DND-41 (cell line): ENCODE data around the gene SIPA1L2.
"Not testable (repeated sequence)": the region's sequence is repeated elsewhere in the genome, so short reads cannot be mapped to it uniquely, and the experiment has no call there.

Experiments used
- ATAC-seq: fragments of 200-7000 bp; cut with Tn5 transposase; 3 replicates; pipeline ENCODE4 v1.9.1; 2021; ENCODE audit warnings: low read depth; ENCODE audit not compliant: insufficient read depth
- DNase-seq: peaks from one replicate; pipeline ENCODE4 v3.0.0-alpha.2; 2020
- H2AFZ ChIP-seq: 2 replicates; pipeline ENCODE4 v1.6.0; 2012; ENCODE audit warnings: low read depth, low read length
- H3K27ac ChIP-seq: 2 replicates; pipeline ENCODE4 v1.5.1; 2012; ENCODE audit warnings: low read length, inconsistent platforms
- H3K27me3 ChIP-seq: fragments of 200-600 bp; sonication (generic); 2 replicates; pipeline ENCODE4 v1.6.0; 2012; ENCODE audit warnings: low read length, mild to moderate bottlenecking, inconsistent platforms; ENCODE audit not compliant: insufficient read depth, poor library complexity
- H3K36me3 ChIP-seq: 2 replicates; pipeline ENCODE4 v1.5.1; 2012; ENCODE audit warnings: low read length, inconsistent platforms; ENCODE audit not compliant: insufficient read depth
- H3K4me1 ChIP-seq: 2 replicates; pipeline ENCODE4 v1.5.1; 2012; ENCODE audit warnings: mild to moderate bottlenecking, low read length; ENCODE audit not compliant: insufficient read depth
- H3K4me2 ChIP-seq: 2 replicates; pipeline ENCODE4 v1.6.0; 2012; ENCODE audit warnings: mild to moderate bottlenecking, moderate library complexity, low read length, inconsistent platforms; ENCODE audit not compliant: insufficient read depth
- H3K4me3 ChIP-seq, 2 experiments: fragments of 200-600 bp in 1 of 2; shearing (Covaris generic) in 1 of 2; 2 replicates each; pipeline ENCODE4 v1.5.1; 2012 to 2016; ENCODE audit warnings: inconsistent platforms in 2 of 2, low read length in 2 of 2, mild to moderate bottlenecking in 2 of 2, low read depth in 1 of 2, moderate library complexity in 1 of 2
- H3K79me2 ChIP-seq: 2 replicates; pipeline ENCODE4 v1.6.0; 2012; ENCODE audit warnings: low read length, inconsistent platforms; ENCODE audit not compliant: insufficient read depth
- H3K9ac ChIP-seq: 2 replicates; pipeline ENCODE4 v1.6.0; 2012; ENCODE audit warnings: low read depth, mild to moderate bottlenecking, inconsistent platforms, low read length, moderate library complexity
- H3K9me3 ChIP-seq: 2 replicates; pipeline ENCODE4 v1.5.1; 2012; ENCODE audit warnings: low read length, moderate library complexity, mild to moderate bottlenecking, inconsistent platforms; ENCODE audit not compliant: insufficient read depth, severe bottlenecking
- H4K20me1 ChIP-seq: 2 replicates; pipeline ENCODE4 v1.6.0; 2012; ENCODE audit warnings: low read length; ENCODE audit not compliant: insufficient read depth
- CTCF ChIP-seq: IDR thresholded peaks from 2 replicates; pipeline ENCODE4 v1.5.1; 2012; ENCODE audit warnings: borderline replicate concordance, low read length, moderate library complexity, mild to moderate bottlenecking; ENCODE audit not compliant: poor library complexity, severe bottlenecking; ENCODE audit errors: extremely low read depth
- EZH2 ChIP-seq: IDR thresholded peaks from 3 replicates; pipeline ENCODE4 v1.6.1; 2012; ENCODE audit warnings: borderline replicate concordance, low read depth, mild to moderate bottlenecking, moderate library complexity, low read length, inconsistent platforms; ENCODE audit not compliant: severe bottlenecking

The SIPA1L2 gene

DNA sequence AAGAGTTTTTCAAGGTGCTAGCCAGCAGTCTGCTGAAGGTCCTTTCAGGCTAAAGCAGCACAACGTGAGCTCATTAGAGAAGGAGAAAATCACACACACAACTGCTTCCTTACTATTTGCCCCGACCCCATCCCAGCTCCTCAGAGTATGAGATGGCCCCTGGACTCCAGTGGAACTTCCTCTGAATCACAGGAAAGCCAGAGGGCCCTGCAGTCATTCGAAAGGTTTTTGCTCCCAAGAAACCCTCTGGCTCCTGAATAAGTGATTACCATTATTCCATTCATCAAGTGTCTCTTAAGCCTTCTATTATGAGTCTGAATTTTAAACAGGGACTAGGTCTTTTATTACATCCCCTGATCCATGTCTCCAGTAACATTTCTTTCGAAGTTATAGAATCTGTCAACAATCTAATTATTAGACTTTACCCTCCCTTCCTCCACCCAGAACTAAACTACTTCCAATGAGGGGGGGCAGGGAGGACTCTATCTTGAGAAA, 14.6 kb downstream of the SIPA1L2 start:
- Histone ChIP-seq H3K4me2 (no peak overlapping the region), H3K36me3 (no peaks in the 10 kb centered on the region), H4K20me1 (0 out of 2 replicates have a peak, but pooled peaks cover 3% of the 10 kb centered on the region), H3K4me1 (no peaks in the 10 kb centered on the region), H2AFZ (no peak overlapping the region), H3K27ac (no peak overlapping the region), H3K27me3 (no peaks in the 10 kb centered on the region), H3K79me2 (peaks cover 12% of the 10 kb centered on the region), H3K9me3 (no peaks in the 10 kb centered on the region), H3K9ac (no peak overlapping the region), H3K4me3 (no peak overlapping the region)
- ATAC-seq (no peak), DNase-seq (no peak)
- TF ChIP-seq EZH2 (no peak), CTCF (no peak)

DNA sequence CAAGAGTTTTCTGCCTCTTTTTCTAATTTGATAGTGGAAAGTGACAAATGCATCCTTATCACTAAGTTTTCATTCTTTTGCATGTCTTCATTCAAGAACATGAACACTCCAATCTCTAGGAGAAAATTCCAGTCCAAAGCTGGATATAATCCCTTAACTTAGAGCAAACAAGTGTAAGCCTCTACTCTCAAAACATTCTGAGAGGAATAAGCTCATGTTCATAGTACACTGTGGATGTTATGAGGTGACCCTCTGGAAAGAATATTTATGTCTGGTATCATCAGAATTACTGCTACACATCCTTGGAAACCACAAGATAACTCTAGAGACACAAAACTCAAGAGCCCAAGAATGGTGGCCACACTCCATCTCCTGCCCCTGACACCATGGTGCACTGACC, 15.1 kb downstream of the SIPA1L2 start:
- peaks cover 8% of the 10 kb centered on the region for H3K79me2 ChIP-seq
- no peak overlapping the region for H3K27ac ChIP-seq
- H4K20me1 ChIP-seq: 0 out of 2 replicates have a peak, but pooled peaks cover 3% of the 10 kb centered on the region
- no peaks in the 10 kb centered on the region for H3K36me3 ChIP-seq
- H3K4me3 ChIP-seq: no peak overlapping the region
- no peaks in the 10 kb centered on the region for H3K9me3 ChIP-seq
- no peak overlapping the region for H2AFZ ChIP-seq
- no peak overlapping the region for H3K4me2 ChIP-seq
- DNase-seq (no peak), ATAC-seq (no peak)
- TF ChIP-seq CTCF (no peak), EZH2 (no peak)
- no peaks in the 10 kb centered on the region for H3K4me1 ChIP-seq
- no peaks in the 10 kb centered on the region for H3K27me3 ChIP-seq
- no peak overlapping the region for H3K9ac ChIP-seq

GRCh38 chr1:232613752-232614381, 16.1 kb downstream of the SIPA1L2 start:
- H3K36me3 ChIP-seq: no peaks in the 10 kb centered on the region
- H2AFZ ChIP-seq: no peak overlapping the region
- ATAC-seq (no peak), DNase-seq (no peak)
- peaks cover 8% of the 10 kb centered on the region for H3K79me2 ChIP-seq
- H3K9me3 ChIP-seq: no peaks in the 10 kb centered on the region
- H4K20me1 ChIP-seq: 0 out of 2 replicates have a peak, but pooled peaks cover 3% of the 10 kb centered on the region
- no peak overlapping the region for H3K4me2 ChIP-seq
- H3K4me1 ChIP-seq: no peaks in the 10 kb centered on the region
- H3K27me3 ChIP-seq: no peaks in the 10 kb centered on the region
- no peak overlapping the region for H3K4me3 ChIP-seq
- TF ChIP-seq EZH2: no peak
- no peak for TF ChIP-seq CTCF
- no peak overlapping the region for H3K27ac ChIP-seq
- no peak overlapping the region for H3K9ac ChIP-seq

DNA sequence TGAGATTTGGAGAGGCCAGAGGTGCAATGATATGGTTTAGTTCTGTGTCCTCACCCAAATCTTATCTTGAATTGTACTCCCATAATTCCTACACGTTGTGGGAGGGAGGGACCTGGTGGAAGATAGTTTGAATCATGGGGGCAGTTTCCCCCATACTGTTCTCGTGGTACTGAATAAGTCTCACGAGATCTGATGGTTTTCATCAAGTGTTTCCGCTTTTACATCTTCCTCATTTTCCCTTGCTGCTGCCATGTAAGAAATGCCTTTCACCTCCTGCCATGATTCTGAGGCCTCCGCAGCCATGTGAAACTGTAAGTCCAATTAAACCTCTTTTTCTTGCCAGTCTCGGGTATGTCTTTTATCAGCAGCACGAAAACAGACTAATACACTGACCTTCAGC, 17.1 kb downstream of the SIPA1L2 start:
- H3K79me2 ChIP-seq, H3K4me1 ChIP-seq, H3K36me3 ChIP-seq, H2AFZ ChIP-seq, H4K20me1 ChIP-seq, DNase-seq, H3K9ac ChIP-seq, H3K4me3 ChIP-seq, H3K27me3 ChIP-seq, H3K4me2 ChIP-seq, ATAC-seq, H3K9me3 ChIP-seq, H3K27ac ChIP-seq: not testable (repeated sequence)
